T-helper 9 cell (primary cell): ENCODE measurements around the gene SPTLC3.

Experiments used
- DNase-seq: peaks from one replicate; pipeline ENCODE4 v3.0.0-alpha.2; 2020

SPTLC3 gene

DNA sequence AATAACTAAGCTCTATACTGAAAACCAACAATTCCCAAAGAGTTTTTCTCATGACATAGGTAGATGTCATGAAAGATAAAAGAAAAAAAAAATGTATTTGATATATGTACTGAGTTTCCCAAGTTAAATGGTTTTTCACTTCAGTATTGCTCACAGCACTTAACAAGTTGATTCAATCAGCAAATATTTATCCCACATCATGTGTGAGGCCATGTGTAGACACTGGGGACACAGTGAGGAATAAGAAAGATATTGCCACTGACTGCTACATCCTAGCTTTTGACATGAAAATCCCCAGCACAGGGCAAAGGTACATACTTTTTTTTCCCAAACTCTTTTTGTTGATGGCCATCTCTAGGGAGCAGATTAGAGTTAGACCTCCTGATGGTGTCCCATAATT lies 25.3 kb downstream of the SPTLC3 start:
- no peak for DNase-seq

DNA sequence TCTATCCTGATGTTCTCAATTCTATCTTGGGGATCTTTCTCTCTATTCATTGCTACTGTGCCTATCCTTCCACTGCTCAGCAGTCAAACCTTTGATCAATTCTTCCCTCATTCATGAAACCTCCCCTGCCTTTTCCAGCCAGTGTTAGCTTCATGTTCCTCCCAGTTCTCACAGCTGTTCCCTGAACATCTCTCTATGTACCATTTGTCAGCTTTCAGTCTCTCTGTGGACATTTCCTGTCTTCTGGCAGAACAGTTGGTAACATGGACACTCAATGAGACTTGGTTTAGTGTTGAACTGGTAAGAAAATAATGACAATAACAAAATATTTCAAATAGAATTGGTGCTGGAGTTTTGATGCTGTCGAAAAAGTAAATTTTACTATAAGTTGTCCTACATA lies 26.2 kb downstream of the SPTLC3 start:
- DNase-seq: no peak

DNA sequence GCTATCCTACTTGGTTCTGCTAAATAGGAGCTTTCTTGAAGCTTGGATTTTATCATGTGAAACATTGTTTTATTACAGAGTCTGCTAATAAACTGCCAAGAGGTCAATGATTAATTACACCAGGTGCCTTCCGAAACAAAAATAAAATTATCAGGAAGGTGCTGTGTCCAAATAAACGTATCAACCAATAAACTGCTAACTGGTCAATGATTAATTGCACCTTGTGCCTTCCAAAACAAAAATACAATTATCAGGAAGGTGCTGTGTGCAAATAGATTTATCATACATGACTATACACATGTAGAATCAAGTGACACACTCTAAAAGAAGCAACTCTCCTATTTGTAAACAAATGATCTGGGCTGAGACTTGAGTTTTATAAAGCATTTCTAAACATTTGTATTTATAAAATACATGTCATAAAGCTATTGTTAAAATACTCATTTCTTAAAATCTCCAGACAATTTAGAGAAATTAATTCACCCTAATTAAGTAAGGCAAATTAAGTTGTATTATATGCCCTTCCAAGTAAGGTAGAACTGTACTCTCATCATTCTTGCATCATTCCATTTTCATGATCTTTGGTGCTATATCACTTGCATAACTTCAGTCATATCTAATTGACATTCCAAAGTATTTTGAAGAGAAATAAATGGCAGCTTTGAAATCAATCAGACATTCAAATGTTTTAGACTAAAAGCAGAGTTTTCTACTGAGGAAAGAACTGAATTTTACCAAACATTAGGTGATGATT lies 26.8 kb downstream of the SPTLC3 start:
- no peak for DNase-seq

DNA sequence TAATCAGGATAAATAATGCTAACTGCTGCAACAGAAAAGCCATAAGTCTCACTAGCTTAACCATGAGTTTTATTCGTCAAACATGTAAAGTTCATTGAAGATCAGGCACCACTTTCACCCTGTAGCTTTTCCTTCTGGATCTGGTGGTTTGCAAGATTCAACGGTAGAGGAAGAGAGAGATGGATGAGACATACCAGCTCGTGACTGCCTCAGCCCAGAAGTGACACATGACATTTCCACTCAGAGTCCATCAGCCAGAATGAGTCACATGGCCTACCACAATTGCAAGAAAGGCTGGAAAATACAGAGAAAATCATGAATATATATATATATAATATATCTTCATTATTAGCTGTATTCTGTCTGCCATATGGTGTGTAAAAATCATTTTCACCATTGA lies 29.0 kb downstream of the SPTLC3 start:
- DNase-seq: no peak

DNA sequence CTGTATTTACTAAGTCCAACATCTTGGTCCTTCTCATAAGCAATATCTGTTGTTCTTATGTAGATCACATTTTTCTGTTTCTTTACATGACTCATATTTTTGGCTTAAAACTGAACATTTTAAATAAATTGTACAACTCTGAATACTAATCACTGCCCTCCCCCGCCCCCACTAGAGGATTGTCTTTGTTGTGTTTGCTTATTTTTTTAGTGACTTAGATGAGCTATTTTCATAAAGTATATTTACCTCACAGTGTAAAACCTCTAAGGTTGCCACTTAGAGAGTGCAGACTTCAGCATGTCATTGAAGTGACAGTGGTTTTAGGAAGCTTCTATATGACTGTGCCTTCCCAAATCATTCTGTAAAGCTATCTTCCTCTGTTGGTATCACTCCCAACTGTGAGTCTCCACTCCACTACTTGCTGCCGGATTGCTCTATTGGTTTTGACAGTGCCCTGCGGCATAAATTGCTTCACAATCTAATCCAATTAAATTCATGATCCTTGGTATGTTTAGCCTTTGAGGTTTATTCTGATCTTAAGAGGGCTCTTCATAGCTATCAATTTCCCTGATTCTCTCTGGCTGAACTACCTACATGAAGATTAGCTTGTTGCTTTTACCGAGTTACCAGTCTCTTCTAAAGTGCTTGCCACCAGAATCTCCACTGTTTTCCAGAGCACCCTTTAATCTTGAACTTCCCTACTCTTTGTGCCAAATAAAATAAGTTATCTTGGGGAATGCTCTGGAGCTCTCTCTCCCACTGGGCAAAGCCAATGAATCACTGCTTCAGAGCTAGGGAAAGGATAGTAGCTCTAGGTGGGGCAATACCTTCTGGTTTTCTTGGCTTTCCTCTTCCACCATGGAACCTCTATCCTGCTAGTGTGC lies 33.0 kb downstream of the SPTLC3 start:
- no peak for DNase-seq

GRCh38 chr20:13042458-13042794 lies 33.7 kb downstream of the SPTLC3 start:
- DNase-seq: no peak

GRCh38 chr20:13046409-13046808 lies 37.6 kb downstream of the SPTLC3 start:
- DNase-seq: no peak

GRCh38 chr20:13054011-13054410 lies 45.2 kb downstream of the SPTLC3 start:
- DNase-seq: no peak

DNA sequence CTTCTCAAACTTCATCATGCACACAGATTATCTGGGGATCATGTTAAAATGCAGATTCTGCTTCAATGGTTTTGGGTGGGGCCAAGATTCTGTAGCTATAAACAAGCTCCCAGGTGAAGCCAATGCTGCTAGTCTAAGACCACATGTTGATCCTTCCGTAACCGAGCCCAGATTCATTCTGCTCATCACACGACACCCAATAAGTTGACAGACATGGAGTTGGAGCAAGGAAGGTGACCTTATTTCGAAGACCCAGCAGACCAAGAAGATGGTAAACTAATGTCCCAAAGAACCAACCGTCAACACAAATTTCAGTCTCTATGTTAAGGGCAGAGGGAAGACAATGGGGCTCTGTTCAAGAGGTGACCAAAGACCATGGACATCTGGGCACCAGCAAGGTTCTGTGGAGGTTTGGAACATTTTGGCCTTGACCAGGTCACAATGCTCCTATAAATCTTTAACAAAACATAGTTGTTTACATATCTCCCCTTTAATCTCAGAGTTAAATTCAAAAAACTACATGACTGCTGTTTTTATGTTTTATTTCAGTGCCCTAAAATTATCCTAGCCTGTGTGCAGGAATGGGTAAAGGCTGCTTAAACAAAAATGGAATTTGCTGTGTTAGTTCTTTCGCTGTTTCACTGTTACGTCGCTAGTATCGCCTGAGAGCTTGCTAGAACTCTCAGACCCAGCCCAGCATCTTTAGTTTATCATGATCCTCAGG lies 50.1 kb downstream of the SPTLC3 start:
- no peak for DNase-seq

- no peak for DNase-seq
Observed at GRCh38 chr20:13059398-13060136, 50.8 kb downstream of the SPTLC3 start.

DNA sequence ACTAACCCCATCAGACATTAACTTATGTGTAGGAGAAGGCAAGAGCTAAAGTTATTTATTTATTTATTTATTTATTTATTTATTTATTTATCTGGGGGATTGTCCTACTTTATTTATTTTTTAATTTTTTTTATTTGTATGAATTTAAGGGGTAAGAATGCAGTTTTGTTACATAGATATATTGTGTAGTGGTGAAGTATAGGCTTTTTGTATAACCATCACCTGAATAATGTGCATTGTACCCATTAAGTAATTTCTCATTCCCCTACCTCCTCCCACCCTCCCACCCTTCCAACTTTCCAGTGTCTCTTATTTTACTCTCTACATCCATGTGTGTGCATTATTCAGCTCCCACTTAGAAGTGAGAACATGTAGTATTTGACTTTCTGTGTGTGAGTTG lies 51.6 kb downstream of the SPTLC3 start:
- DNase-seq: no peak

- DNase-seq: no peak
Observed at GRCh38 chr20:13061381-13061780, 52.6 kb downstream of the SPTLC3 start.

- DNase-seq: no peak
Observed at GRCh38 chr20:13062789-13063188, 54.0 kb downstream of the SPTLC3 start.

DNA sequence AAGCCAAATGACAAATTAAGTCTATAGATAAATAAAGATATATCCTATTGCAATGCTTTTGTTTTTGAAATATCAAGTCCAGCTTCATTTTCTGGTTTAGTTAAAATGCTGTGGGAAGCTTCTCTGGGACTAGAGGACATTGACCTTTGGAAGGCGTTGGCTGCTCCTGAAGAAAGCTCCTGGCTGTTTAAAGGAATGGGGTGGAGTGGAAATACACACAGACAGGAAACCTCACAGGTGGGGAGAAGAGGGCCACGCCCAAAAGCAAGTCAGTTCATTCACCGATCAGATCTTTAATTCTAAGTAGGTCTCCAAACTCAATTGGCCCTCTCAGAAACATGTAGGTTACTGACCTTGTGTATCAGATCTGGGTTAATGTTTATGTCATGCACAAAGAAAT lies 59.6 kb downstream of the SPTLC3 start:
- DNase-seq: no peak

GRCh38 chr20:13081877-13082276 lies 73.1 kb downstream of the SPTLC3 start:
- no peak for DNase-seq

GRCh38 chr20:13082378-13082777 lies 73.6 kb downstream of the SPTLC3 start:
- no peak for DNase-seq

DNA sequence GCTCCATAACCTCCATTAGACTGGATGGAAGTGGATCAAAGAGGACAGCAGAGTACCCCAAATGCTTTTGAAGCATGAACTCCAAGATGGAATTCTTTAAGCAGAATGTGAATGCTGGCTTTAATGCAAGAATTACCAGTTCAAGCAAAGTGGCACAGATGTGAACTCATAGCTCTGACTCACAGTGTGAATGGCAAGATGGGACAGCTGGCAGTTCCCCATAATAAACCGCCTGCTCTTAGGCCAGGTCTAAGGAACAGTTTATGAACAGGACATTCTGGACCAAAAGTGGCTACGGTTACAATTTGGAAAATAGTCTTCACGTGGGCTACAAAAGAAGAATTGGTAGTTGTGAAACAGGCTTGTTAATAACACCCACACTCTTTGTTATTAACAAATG lies 76.5 kb downstream of the SPTLC3 start:
- DNase-seq: no peak

DNA sequence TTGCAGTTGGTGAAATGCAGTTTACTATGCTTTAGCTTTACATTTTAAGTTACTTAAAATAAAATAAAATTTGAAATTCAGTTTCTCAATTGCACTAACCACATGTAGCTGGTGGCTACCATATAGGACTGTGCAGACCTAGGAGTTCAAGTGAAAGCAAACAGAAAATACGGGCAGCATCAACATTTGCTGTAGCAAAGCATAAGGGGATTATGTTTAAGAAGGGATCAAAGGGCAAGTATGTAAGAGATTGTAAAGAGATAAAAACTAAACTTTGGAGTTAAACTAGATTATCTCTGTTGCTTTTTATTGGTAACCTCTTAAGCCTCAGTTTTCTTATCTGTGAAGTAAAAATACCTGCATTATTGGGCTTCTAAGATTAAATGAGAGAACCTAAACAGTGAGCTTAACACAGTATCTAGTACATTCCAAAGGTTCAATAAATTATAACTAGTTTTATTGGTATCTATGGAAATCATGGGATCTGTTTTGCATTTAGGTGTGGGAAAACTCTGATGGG lies 81.2 kb downstream of the SPTLC3 start:
- no peak for DNase-seq

GRCh38 chr20:13092111-13092510 lies 83.3 kb downstream of the SPTLC3 start:
- DNase-seq: no peak

GRCh38 chr20:13094976-13095375 lies 86.2 kb downstream of the SPTLC3 start:
- no peak for DNase-seq

DNA sequence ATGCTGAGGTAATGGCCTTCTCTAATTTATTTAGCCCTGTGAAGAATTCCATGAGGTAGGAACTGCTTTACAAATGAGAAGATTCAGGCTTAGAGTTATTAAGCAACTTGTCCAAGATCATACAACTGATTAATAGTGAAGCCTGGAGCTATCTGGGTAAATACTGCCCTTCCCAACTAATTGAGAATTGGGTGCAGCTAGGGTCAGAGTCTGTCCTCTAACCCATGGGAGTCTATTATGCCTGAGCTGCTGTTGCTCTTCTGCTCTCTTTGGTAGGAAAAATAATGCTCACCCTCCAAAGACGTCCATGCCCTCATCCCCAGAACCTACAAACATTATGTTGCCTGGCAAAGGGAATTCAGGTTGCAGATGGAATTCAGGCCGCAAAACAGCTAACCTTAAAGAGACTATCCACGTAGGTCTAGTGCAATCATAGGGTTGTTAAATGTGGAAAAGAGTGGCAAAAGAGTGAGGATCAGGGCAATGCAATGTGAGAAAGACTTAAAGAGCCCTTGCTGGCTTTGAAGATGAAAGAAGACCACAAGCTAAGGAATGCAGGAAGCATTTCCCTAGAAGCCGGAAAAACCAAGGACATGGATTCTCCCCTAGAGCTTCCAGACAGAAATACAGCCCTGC lies 90.1 kb downstream of the SPTLC3 start:
- no peak for DNase-seq

GRCh38 chr20:13099676-13100075 lies 90.9 kb downstream of the SPTLC3 start:
- no peak for DNase-seq
